SU-DHL-6 (cell line): ENCODE results near the gene FKBP1A.

Experiments used
- CTCF ChIP-seq: fragments of 200-600 bp; sonication (generic); IDR thresholded peaks from one replicate; pipeline ENCODE4 v1.5.1; 2017; ENCODE audit warnings: antibody characterized with exemption, mild to moderate bottlenecking, low read length, moderate library complexity; ENCODE audit not compliant: insufficient read depth, poor library complexity, severe bottlenecking
- EZH2phosphoT487 ChIP-seq: fragments of 200-600 bp; sonication (generic), shearing (Covaris generic); conservative IDR thresholded peaks from 2 replicates; pipeline ENCODE4 v1.6.1; 2018; ENCODE audit warnings: mild to moderate bottlenecking, antibody characterized with exemption, low read length, moderate library complexity, mixed read lengths

DNA sequence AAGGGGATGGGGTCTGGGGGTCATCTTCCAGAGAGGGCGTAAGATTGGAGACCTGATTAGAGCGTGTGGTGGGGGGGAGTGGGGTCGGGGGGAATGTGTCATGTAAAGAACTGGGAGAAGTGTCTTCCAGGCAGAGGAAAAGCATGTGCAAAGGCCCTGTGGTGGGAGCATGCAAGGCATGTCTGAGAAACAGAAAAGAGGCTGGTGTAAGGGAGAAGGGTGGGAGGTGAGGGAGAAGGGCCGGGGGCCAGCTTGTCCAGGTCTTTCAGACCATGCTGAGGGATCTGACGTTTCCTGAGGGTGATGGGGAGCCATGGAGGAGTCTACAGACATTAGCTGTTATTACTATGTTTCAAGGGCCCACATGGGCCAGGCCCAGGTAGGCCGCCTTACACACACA lies 30.4 kb upstream of the FKBP1A start:
- TF ChIP-seq CTCF: no peak
- no peak for TF ChIP-seq EZH2phosphoT487
